NCI-H1417 treated with DMSO at 0.1 percent for 48 hours (cell line): ENCODE data around the gene SAG.
"Not testable (repeated sequence)": the region's sequence is repeated elsewhere in the genome, so short reads cannot be mapped to it uniquely, and the experiment has no call there.

Experiments
- DNase-seq: peaks from one replicate; lab custom pipeline; 2025; lab: John Stamatoyannopoulos, UW

Gene SAG

DNA sequence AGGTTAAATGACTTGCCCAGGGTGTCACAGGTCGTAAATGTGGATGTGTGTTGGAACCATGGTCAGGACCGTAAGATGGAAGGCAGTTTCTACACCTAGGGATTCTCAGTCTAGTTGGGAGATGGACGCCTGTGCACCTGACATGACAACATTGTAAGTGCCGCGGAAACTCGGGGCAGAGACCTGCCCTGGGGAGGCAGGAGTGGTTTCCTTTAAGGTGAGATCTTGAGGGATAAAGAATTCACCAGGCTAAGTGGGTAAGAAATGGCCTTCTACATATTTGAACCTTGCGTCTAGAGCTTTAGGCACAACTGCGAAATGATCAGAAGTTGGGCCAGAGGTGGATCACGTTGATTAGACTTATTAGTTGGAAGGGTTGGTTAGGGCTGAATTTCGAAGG is 48.3 kb downstream of the SAG start:
- DNase-seq, result no peak

GRCh38 chr2:233356546-233357308 is 49.1 kb downstream of the SAG start:
- no peak for DNase-seq

GRCh38 chr2:233358335-233358734 is 50.7 kb downstream of the SAG start:
- DNase-seq, result no peak

DNA sequence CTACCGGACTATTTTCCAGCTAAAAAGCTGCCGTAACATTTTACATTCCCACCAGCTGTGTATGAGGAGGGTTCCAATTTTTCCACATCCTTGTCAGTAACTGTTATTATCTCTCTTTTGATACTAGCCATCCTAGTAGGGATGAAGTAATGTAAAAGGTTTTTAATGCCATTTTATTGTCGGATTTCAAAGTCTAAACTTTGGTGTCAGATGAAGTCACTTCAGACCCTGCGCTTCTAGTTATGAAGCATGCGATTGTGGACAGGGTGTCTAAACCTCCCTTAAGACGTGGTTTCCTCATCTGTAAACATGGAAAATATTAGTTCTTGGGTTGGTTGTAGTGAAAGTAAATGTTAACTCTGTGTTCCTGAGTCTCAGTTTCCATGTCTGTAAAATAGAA is 51.3 kb downstream of the SAG start:
- no peak for DNase-seq

GRCh38 chr2:233359823-233360222 is 52.2 kb downstream of the SAG start:
- no peak for DNase-seq

DNA sequence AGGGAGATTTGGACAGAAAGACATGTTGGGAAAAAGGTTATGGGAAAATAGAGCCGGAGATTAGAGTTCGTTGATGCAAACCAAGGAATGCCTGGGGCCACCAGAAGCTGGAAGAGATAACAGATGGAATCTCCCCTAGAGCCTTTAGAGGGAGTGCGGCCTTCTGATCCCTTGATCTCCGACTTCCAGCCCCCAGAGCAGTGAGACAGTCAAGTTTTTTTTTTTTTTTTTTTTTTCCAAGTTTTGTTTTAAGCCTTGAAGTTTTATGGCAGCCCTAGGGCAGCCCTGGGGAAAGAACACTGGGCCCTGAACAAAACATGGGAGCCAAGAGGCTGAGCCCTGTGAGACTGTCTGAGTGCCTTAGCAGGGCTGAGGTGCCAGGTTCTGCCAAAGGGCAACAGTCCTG is 53.2 kb downstream of the SAG start:
- DNase-seq, result no peak

DNA sequence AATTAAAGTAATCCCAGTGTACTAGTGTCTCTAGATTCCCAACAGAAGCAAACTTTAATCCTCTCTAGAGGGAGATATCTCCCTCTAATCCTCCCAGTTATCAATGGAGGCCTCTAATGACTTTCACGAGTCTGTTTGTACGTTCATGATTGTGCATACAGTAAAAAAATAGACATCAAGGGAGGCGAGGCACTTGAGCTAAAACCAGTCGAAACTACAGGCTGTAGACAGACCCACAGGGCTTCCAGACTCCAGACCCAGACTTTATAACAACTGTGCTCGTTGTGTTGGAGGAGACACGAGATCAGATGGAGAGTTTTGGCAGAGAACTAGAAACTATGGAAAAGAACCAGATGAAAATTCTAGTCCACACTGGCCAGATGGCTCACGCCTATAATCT is 53.7 kb downstream of the SAG start:
- DNase-seq, result no peak

DNA sequence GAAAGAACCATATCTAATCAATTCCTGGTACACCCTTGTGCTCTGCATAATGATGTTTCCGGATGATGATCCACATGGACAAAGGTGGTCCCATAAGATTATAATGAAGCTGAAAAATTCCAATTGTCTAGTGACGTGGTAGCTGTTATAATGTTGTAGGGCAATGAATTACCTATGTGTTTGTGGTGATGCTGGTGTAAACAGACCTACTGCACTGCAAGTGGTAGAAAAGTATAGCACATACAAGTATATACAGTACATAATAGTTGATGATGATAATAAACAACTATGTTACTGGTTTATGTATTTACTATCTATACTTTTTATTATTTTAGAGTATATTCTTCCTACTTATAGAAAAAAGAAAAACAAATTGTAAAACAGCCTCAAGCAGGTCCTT is 55.1 kb downstream of the SAG start:
- no peak for DNase-seq

GRCh38 chr2:233363744-233364235 is 56.2 kb downstream of the SAG start:
- DNase-seq, result no peak

- DNase-seq, result no peak
These were observed 58.4 kb downstream of the SAG start for GRCh38 chr2:233365861-233366520.

DNA sequence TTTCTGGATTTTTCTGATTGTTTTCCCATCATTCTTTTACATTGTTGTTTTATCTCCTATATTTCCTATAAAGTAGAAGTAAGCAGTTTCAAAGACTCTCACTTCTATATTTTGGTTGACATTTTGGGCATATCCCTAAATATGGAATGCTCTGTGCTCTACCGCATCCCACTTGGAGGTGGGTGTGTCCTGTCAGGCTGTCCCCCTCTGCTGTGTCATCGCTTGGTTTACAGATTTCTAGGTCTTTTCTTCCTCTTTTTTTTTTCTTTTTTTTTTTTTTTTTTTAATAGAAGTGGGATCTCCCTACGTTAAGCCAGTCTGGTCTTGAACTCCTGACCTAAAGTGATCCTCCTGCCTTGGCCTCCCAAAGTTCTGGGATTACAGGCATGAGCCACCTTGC is 60.0 kb downstream of the SAG start:
- DNase-seq, result no peak

- no peak for DNase-seq
These were observed 61.1 kb downstream of the SAG start for GRCh38 chr2:233368756-233369155.

DNA sequence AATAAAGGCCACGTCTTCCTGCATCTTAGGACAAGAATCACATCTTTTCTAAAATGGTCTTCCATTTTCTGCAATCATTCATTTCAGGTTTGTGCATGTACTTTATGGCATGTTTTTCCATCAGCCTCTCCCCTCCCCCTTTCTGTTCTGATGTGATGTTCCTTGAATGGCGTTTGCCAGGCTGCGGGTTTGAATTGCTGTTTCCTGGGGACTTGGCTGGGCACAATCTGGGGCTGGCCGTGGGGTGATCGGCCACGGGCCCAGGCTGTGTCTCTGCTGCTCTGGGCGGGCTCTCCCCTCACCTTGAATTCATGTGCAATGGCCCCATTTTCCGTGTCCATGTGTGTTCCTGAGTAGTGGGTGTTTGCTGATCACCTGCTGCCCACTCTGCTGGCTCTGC is 61.8 kb downstream of the SAG start:
- no peak for DNase-seq

DNA sequence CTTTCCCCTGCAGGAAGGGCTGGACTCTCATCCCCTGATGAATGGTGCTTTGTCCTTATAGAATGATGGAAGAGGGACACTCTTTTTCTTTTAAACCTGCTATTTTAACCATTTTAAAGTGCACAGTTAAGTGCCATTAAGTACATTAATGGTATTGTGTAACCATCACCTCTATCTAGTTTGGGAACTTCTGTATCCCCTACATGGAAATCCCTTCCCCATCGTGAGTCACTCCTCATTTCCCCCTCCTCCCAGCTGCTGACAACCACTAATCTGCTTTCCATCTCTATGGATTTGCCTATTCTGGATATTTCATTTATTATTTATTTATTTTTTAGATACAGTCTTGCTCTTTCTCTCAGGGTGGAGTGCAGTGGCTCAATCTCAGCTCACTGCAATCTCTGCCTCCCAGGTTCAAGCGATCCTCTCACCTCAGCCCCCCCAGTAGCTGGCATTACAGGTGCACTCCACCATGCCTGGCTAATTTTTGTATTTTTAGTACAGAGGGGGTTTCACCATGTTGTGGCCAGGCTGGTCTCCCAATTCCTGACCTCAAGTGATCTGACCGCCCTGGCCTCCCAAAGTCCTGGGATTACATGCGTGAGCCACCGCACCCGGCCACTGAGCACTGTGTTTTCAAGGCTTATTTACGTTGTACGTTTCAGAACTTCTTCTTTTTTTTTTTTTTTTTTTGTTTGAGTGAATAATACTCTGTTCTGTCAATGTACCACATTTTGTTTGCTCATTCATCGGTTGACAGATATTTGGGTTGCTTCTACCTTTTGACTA is 62.5 kb downstream of the SAG start:
- no peak for DNase-seq

GRCh38 chr2:233371641-233372040 is 64.0 kb downstream of the SAG start:
- no peak for DNase-seq

GRCh38 chr2:233372855-233373254 is 65.2 kb downstream of the SAG start:
- DNase-seq, result no peak

- DNase-seq, result no peak
These were observed 65.7 kb downstream of the SAG start for GRCh38 chr2:233373316-233373715.

GRCh38 chr2:233374776-233375175 is 67.2 kb downstream of the SAG start:
- not testable (repeated sequence) for DNase-seq

- no peak for DNase-seq
These were observed 68.1 kb downstream of the SAG start for GRCh38 chr2:233375490-233376314.

GRCh38 chr2:233379034-233379433 is 71.4 kb downstream of the SAG start:
- no peak for DNase-seq

DNA sequence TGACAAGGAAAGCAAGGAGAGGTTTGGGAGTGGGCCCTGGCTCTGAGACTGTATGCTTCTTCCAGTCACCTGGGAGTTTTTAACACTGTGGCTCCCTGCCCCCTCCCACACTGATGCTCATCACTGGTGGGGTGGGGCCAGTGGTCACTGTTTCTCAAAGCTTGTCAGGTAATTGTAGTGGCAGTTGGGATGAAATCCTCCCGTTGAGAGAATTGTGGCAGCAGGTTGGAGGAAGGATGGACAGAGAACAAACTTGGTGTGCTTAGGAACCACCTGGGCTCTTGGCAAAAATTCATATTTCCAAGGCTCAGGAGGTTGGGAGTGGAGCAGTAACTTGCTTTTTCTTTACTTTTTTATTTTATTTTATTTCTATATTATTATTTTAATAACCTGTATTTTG is 71.8 kb downstream of the SAG start:
- DNase-seq, result no peak
